Measurements from ENCODE around the gene RCC1. TPM values are rescaled to one million over a fixed set of nuclear protein-coding genes. Genes with fewer than 3 reads are reported as not detected.

RCC1 gene
- total and polyA plus RNA-seq, 2 donors (not counting 3 experiments of a cell fraction or from before 2014, with no cell fraction given) = 37.1 to 77.7 TPM

- Histone ChIP-seq H3K27ac (ENCODE audit: insufficient read depth, low read depth, low read length) (no peak overlapping the region), H3K4me2 (ENCODE audit: insufficient read depth, low read length) (no peak overlapping the region), H3K9me3 (replicated peaks; ENCODE audit: control insufficient read depth, insufficient read depth, low read length) (no peaks in the 10 kb centered on the region), H3K79me2 (ENCODE audit: control insufficient read depth, insufficient read depth, low read length) (no peaks in the 10 kb centered on the region), H2AFZ (ENCODE audit: low read depth, low read length) (no peak overlapping the region), H3K36me3 (ENCODE audit: control insufficient read depth in 2 of 2, extremely low read depth in 1 of 2, insufficient read depth in 2 of 2, low read length in 2 of 2) (peaks cover 4 to 9% of the 10 kb centered on the region in 2 experiments), H3K9ac (replicated peaks; ENCODE audit: extremely low read depth, insufficient read depth, low read length) (no peak overlapping the region), H3K27me3 (ENCODE audit: control insufficient read depth in 2 of 2, insufficient read depth in 2 of 2, low read length in 2 of 2) (no peaks in the 10 kb centered on the region), H3K9me1 (replicated peaks; ENCODE audit: control insufficient read depth, extremely low read depth, insufficient read depth, low read length) (no peaks in the 10 kb centered on the region), H3K4me3 (replicated peaks in 1 of 3; ENCODE audit: insufficient read depth in 1 of 3, low read depth in 1 of 3, low read length in 3 of 3) (no peak overlapping the region), H4K20me1 (replicated peaks; ENCODE audit: control insufficient read depth, extremely low read depth, insufficient read depth, low read length) (no peaks in the 10 kb centered on the region), H3K4me1 (ENCODE audit: control insufficient read depth, extremely low read depth, insufficient read depth, low read length) (no peaks in the 10 kb centered on the region)
- TSS peak; percentile 14 for BruUV-seq (replicated peaks)
- intact Hi-C loops (cut with micrococcal nuclease) (no loop called here), dilution Hi-C loops (cut with MboI; ENCODE audit: extremely low pct_ligation_motif_present, low sequenced_read_pairs) (no loop called here)
- peak; percentile 58 for FAIRE-seq
- ChIA-PET POLR2A (no interaction called here), CTCF (no interaction called here)
- no peak for DNase-seq (ENCODE audit: low read depth, low spot score)
- TF ChIP-seq POLR2A (IDR thresholded peaks at IDR 0.05; ENCODE audit: low read depth, low read length) (no peak), GATA2 (IDR thresholded peaks at IDR 0.05; ENCODE audit: insufficient read depth, insufficient read length, low read depth, low read length) (no peak), CTCF (IDR thresholded peaks at IDR 0.05; ENCODE audit: extremely low read depth in 1 of 2, insufficient read depth in 1 of 2, low read depth in 1 of 2, low read length in 2 of 2) (no peak), MAX (IDR thresholded peaks at IDR 0.05; ENCODE audit: insufficient read depth, insufficient read length) (no peak), MYC (IDR thresholded peaks at IDR 0.05; ENCODE audit: low read depth, low read length) (no peak), EZH2 (IDR thresholded peaks at IDR 0.05; ENCODE audit: borderline replicate concordance, low read depth, low read length, severe bottlenecking) (no peak), JUN (IDR thresholded peaks at IDR 0.05; ENCODE audit: borderline replicate concordance, insufficient read depth, insufficient read length, low read depth) (no peak), FOS (IDR thresholded peaks at IDR 0.05; ENCODE audit: borderline replicate concordance, insufficient read depth, low read length) (no peak), POLR2AphosphoS5 (IDR thresholded peaks at IDR 0.05; ENCODE audit: insufficient read depth, low read depth, low read length) (no peak)
These were observed 6.3 kb upstream of the RCC1 start for GRCh38 chr1:28499553-28499952.

All from endothelial cell of umbilical vein (primary cell).